C4-2B (cell line): ENCODE results near the gene RGS5.

Source experiments
- H3K27ac ChIP-seq: fragments of 450-650 bp; 2 replicates; pipeline ENCODE4 v1.5.1; 2017
- CTCF ChIP-seq: fragments of 450-650 bp; conservative IDR thresholded peaks from 2 replicates; pipeline ENCODE4 v1.5.1; 2017; ENCODE audit warnings: mild to moderate bottlenecking
- ZFX ChIP-seq: fragments of 450-650 bp; IDR thresholded peaks from 2 replicates; pipeline ENCODE4 v1.6.1; 2017

RGS5 gene

GRCh38 chr1:163102590-163102989, 100.1 kb downstream of the RGS5 start:
- H3K27ac ChIP-seq = no peak overlapping the region
- TF ChIP-seq ZFX (no peak), CTCF (no peak)

GRCh38 chr1:163095213-163095612, 107.5 kb downstream of the RGS5 start:
- TF ChIP-seq ZFX (no peak), CTCF (no peak)
- no peak overlapping the region for H3K27ac ChIP-seq

GRCh38 chr1:163094589-163094988, 108.1 kb downstream of the RGS5 start:
- H3K27ac ChIP-seq = no peak overlapping the region
- TF ChIP-seq ZFX (no peak), CTCF (no peak)

GRCh38 chr1:163094182-163094581, 108.5 kb downstream of the RGS5 start:
- TF ChIP-seq ZFX (no peak), CTCF (no peak)
- no peak overlapping the region for H3K27ac ChIP-seq

GRCh38 chr1:163093579-163093978, 109.1 kb downstream of the RGS5 start:
- H3K27ac ChIP-seq = no peak overlapping the region
- TF ChIP-seq CTCF = no peak
- no peak for TF ChIP-seq ZFX

- TF ChIP-seq CTCF (no peak), ZFX (no peak)
- no peak overlapping the region for H3K27ac ChIP-seq
These were observed 109.5 kb downstream of the RGS5 start for GRCh38 chr1:163093169-163093568.
